ENCODE results near the gene CCM2.

The CCM2 gene

DNA sequence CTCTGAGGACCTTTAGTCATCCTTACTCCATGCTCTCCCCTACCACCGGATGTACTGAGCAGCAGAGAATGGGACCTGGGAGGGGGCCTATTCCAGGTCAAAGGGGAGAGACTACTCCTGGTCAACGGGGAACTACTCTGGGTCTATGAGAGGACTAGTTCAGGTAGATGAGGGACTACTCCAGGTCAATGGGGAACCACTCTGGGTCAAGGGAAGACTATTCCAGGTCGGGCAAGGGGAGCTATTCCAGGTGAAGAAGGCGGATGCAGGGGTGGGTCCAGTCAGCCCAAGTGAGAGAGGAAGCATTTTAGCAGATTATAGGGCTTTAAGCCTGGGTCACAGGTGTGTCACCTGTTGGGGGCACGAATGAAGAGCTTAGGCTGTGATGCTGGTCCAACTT lies 35.4 kb downstream of the CCM2 start:
- H3K4me3 ChIP-seq (replicated peaks; ENCODE audit: low read depth, low read length): no peak overlapping the region
- DNase-seq (ENCODE audit: extremely low read depth, low read depth): no peak
- TF ChIP-seq CTCF (IDR thresholded peaks at IDR 0.05; ENCODE audit: low read depth, low read length, missing control alignments): no peak

GRCh38 chr7:45035893-45036292 lies 35.9 kb downstream of the CCM2 start:
- no peak for TF ChIP-seq CTCF (IDR thresholded peaks at IDR 0.05; ENCODE audit: low read depth, low read length, missing control alignments)
- no peak overlapping the region for H3K4me3 ChIP-seq (replicated peaks; ENCODE audit: low read depth, low read length)
- no peak for DNase-seq (ENCODE audit: extremely low read depth, low read depth)

GRCh38 chr7:45036317-45036716 lies 36.3 kb downstream of the CCM2 start:
- DNase-seq (ENCODE audit: extremely low read depth, low read depth): no peak

GRCh38 chr7:45036796-45037195 lies 36.8 kb downstream of the CCM2 start:
- DNase-seq (ENCODE audit: extremely low read depth, low read depth): no peak
- H3K4me3 ChIP-seq (replicated peaks; ENCODE audit: low read depth, low read length): no peak overlapping the region
- TF ChIP-seq CTCF (IDR thresholded peaks at IDR 0.05; ENCODE audit: low read depth, low read length, missing control alignments): no peak

More at GRCh38 chr7:45036317-45036716, 36.3 kb downstream of the CCM2 start:
- H3K4me3 ChIP-seq (replicated peaks; ENCODE audit: low read depth, low read length): no peak overlapping the region
- no peak for TF ChIP-seq CTCF (IDR thresholded peaks at IDR 0.05; ENCODE audit: low read depth, low read length, missing control alignments)

DNA sequence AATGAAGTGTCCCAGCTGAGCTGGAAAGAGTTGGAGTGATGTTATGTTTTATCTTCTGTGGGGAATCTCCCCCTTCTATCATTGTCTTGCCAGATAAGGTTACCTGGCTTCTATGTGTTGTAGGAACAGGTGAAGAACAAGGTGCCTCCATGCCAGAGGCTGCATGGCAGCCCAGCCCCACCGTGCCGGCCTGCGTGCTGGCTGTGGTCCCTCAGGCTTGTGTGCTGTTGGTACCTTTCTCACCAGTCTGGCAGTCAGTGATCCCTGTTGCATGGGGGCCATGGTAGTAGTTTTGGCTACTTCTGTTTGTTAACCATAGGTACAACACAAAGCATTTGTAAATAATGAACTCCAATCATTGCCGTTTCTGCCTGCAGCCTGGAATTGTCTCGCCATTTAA lies 37.9 kb downstream of the CCM2 start:
- no peak for DNase-seq (ENCODE audit: extremely low read depth, low read depth)
- no peak overlapping the region for H3K4me3 ChIP-seq (replicated peaks; ENCODE audit: low read depth, low read length)
- TF ChIP-seq CTCF (IDR thresholded peaks at IDR 0.05; ENCODE audit: low read depth, low read length, missing control alignments): no peak

DNA sequence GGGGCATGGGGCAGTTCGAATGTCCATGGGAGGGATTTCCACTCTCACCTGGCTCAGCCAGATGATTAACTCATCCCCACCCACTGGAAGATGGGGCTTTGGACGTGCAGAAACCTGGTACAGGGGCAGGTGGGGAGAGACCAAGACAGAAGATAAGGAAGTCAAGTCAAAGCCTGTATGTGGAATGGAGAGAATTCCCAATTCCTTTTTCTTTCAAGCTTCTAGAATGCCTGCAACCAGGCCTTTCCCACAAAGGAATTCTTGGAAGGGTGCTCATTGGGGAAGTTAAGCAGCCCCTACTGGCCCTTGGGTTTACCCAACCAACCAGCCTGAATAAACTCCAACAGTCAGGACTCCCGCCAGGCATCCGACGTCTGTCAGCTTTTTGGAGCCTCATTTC lies 39.1 kb downstream of the CCM2 start:
- DNase-seq (ENCODE audit: extremely low read depth, low read depth): no peak
- TF ChIP-seq CTCF (IDR thresholded peaks at IDR 0.05; ENCODE audit: low read depth, low read length, missing control alignments): no peak
- H3K4me3 ChIP-seq (replicated peaks; ENCODE audit: low read depth, low read length): no peak overlapping the region

- no peak for DNase-seq (ENCODE audit: extremely low read depth, low read depth)
- no peak for TF ChIP-seq CTCF (IDR thresholded peaks at IDR 0.05; ENCODE audit: low read depth, low read length, missing control alignments)
- H3K4me3 ChIP-seq (replicated peaks; ENCODE audit: low read depth, low read length): no peak overlapping the region
Observed at GRCh38 chr7:45044338-45044737, 44.3 kb downstream of the CCM2 start.
